Stomach (tissue), 9 donors: ENCODE results near the gene BCCIP. TPM values are rescaled to one million over a fixed set of nuclear protein-coding genes. Genes with fewer than 3 reads are reported as not detected.
A peak's percentile ranks its signal among the peaks of the same experiment; 100 is the strongest.

Experiments used
- DNase-seq, 2 donors: peaks; one replicate each; pipeline versions ENCODE4 v3.0.0 to v3.0.0-alpha.2; 2013 to 2019
- H3K27ac ChIP-seq, 5 donors: fragments of 200-600 bp in 4 of 5; sonication (generic) in 4 of 5; one replicate each; pipeline ENCODE4 v1.5.1; 2013 to 2019; ENCODE audit warnings: mild to moderate bottlenecking in 1 of 5, moderate library complexity in 1 of 5
- H3K27me3 ChIP-seq, 3 donors: fragments of 200-600 bp; sonication (generic); one replicate each; pipeline ENCODE4 v1.5.1; 2017 to 2019; ENCODE audit warnings: mixed run types in 1 of 3
- H3K36me3 ChIP-seq, 4 donors: fragments of 200-600 bp; sonication (generic); 1 replicate in 3 of 4; 2 replicates in 1 of 4; pipeline ENCODE4 v1.5.1; 2016 to 2019
- H3K4me1 ChIP-seq, 4 donors: fragments of 200-600 bp; sonication (generic); one replicate each; pipeline ENCODE4 v1.5.1; 2016 to 2019
- H3K4me3 ChIP-seq, 4 donors: fragments of 200-600 bp; sonication (generic) in 3 of 4; one replicate each; pipeline ENCODE4 v1.5.1; 2016 to 2019; ENCODE audit warnings: mild to moderate bottlenecking in 1 of 4
- H3K9me3 ChIP-seq, 4 donors: fragments of 200-600 bp; sonication (generic); one replicate each; pipeline ENCODE4 v1.5.1; 2016 to 2019
- CTCF ChIP-seq, 7 experiments: fragments of 450-650 bp in 4 of 7; fragments of 200-600 bp in 3 of 7; sonication (generic) in 3 of 7; IDR thresholded peaks; one replicate each; pipeline ENCODE4 v1.5.1; 2016 to 2019; ENCODE audit warnings: antibody characterized with exemption in 7 of 7, control low read depth in 2 of 7, mild to moderate bottlenecking in 1 of 7
- EP300 ChIP-seq: sonication (generic); formaldehyde crosslinking; IDR thresholded peaks from one replicate; pipeline ENCODE4 v1.6.1; 2017; ENCODE audit warnings: antibody characterized with exemption
- POLR2A ChIP-seq, 4 donors: fragments of 450-650 bp; IDR thresholded peaks; one replicate each; pipeline ENCODE4 v1.6.1; 2016; ENCODE audit warnings: antibody characterized with exemption in 4 of 4, control low read depth in 2 of 4, mild to moderate bottlenecking in 1 of 4, moderate library complexity in 1 of 4
- POLR2AphosphoS5 ChIP-seq, 3 donors: sonication (generic); formaldehyde crosslinking; IDR thresholded peaks; one replicate each; pipeline ENCODE4 v1.6.1; 2016; ENCODE audit warnings: antibody characterized with exemption in 3 of 3
- WGBS, 5 donors: extraction: QIAGEN DNeasy Blood & Tissue Kit in 3 of 5; methylation state at CpG; one replicate each; pipeline versions ENCODE4 v1.1.5 to v1.1.7; 2013 to 2018; 5-methylcytosine and 5-hydroxymethylcytosine counted together
- intact Hi-C: fragments of 100-400 bp; cut with DNase I; formaldehyde crosslinking; loops from one replicate; pipeline ENCODE4 v1.15.1; 2023; ENCODE audit warnings: low total_unique reads
- polyA plus RNA-seq, 3 donors: library from polyadenylated mRNA; stranded (reverse); fragments of 200-250 nt; gene quantifications; one replicate each; pipeline ENCODE4 v1.2.3, GENCODE V29; 2013
- total RNA-seq, 5 donors: library from RNA; depleted of rRNA; stranded (reverse); fragments of >200 nt; gene quantifications; one replicate each; pipeline versions ENCODE4 v1.1.0 to v1.2.3, GENCODE V29; 2014 to 2016
- donor health status: healthy with polysubstance abuse.
- donor health status: Bipolar disorder and iron deficiency.
- donor health status: healthy.

BCCIP gene
- total and polyA plus RNA-seq, 8 donors, result 4.1 to 75.2 (median 50.9) TPM

DNA sequence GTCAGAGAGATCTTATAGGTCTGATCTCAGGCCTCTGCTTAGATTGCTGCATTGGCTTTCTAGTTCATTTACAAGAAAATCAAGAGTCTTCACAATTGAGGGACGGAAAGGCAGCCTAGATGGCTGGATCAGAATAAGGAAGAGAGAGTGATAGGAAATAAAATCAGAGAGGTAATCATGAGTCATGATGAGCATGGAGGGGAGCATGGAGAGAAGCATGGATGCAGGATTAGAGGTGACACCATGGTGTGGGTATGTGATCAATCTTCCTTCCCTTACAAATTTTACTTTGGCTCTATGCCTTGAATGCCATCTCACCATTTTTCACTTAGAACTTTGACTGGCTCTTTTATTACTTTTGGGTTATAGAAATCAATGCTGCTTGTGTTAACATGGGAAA, 1.4 kb downstream of the BCCIP start:
- H3K4me3 ChIP-seq, result peak overlapping the region; percentile 83 to 96 (median 90)

DNA sequence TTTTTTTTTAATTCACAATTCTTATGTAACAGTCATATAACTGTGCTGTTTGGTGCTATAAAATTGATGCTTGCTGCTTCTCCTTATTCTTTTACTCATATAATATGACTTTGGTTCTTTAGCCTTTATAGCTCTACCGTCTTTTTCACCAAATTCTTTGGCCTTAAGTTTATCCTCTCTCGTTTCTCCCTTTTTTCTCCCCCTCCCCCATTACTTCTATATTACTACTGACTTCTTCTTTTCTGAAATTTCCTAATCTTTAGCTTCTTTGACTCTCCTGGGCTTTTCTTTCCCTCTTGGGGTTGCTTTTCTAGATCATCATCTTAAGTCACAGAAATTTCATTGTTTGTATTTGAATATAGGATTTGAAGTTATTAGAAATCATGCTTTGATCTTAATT, 3.8 kb downstream of the BCCIP start:
- intact Hi-C loops, result no loop called here
- H3K27me3 ChIP-seq, result no peaks in the 10 kb centered on the region
- DNase-seq, result no peak
- no peak overlapping the region for H3K27ac ChIP-seq
- no peak for TF ChIP-seq CTCF (IDR thresholded peaks at IDR 0.05)
- no peak for TF ChIP-seq POLR2A (IDR thresholded peaks at IDR 0.05)
- TF ChIP-seq POLR2AphosphoS5 (IDR thresholded peaks at IDR 0.05), result no peak
- TF ChIP-seq EP300, result no peak
- H3K4me1 ChIP-seq, result peaks cover 25 to 41% (median 32%) of the 10 kb centered on the region in 4 donors
- peaks cover 38 to 57% (median 56%) of the 10 kb centered on the region in 4 donors for H3K36me3 ChIP-seq
- no peak overlapping the region for H3K4me3 ChIP-seq
- WGBS, 5 donors, result 84 to 94% (median 89%) methylated on average over 2 of the region's 2 CpGs
- no peaks in the 10 kb centered on the region for H3K9me3 ChIP-seq

More for the DNA sequence above, 1.4 kb downstream of the BCCIP start:
- Histone ChIP-seq H3K36me3 (peaks cover 23 to 33% (median 32%) of the 10 kb centered on the region in 4 donors), H3K27me3 (no peaks in the 10 kb centered on the region), H3K9me3 (no peaks in the 10 kb centered on the region), H3K27ac (peak overlapping the region in 3 of 5 donors; percentile 86 to 90 (median 89)), H3K4me1 (peaks cover 31 to 57% (median 45%) of the 10 kb centered on the region in 4 donors)
- no peak for DNase-seq
- intact Hi-C loops, result no loop called here
- 52 to 78% (median 65%) methylated on average over 1 of the region's 1 CpG for WGBS, 5 donors
- no peak for TF ChIP-seq CTCF (IDR thresholded peaks at IDR 0.05)
- no peak for TF ChIP-seq EP300
- no peak for TF ChIP-seq POLR2AphosphoS5 (IDR thresholded peaks at IDR 0.05)
- no peak for TF ChIP-seq POLR2A (IDR thresholded peaks at IDR 0.05)

DNA sequence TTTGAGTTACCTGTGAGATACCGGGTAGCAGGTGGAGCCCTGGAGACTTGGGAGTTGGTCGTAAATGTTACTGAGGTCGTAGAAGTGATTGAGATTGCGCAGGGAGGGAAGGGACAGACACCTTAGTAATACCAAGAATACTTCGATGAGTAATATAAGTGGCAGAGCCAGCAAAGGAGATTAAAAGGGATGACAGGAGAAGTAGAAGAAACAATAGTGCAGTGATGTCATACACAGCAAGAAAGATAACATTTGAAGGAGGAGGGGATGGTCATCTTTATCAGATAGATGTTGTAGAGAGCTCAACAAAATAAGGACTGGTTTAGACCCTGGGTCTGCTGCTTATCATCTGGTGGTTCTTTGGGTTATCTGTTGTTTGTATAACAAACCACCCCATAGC, 5.0 kb downstream of the BCCIP start:
- Histone ChIP-seq H3K4me1 (peaks cover 19 to 36% (median 28%) of the 10 kb centered on the region in 4 donors), H3K27me3 (no peaks in the 10 kb centered on the region), H3K36me3 (peaks cover 47 to 69% (median 68%) of the 10 kb centered on the region in 4 donors), H3K9me3 (no peaks in the 10 kb centered on the region), H3K4me3 (no peak overlapping the region), H3K27ac (no peak overlapping the region)
- 79 to 95% (median 90%) methylated on average over 5 of the region's 5 CpGs for WGBS, 5 donors
- no peak for DNase-seq
- no peak for TF ChIP-seq POLR2AphosphoS5 (IDR thresholded peaks at IDR 0.05)
- no peak for TF ChIP-seq EP300
- no peak for TF ChIP-seq POLR2A (IDR thresholded peaks at IDR 0.05)
- no peak for TF ChIP-seq CTCF (IDR thresholded peaks at IDR 0.05)
- intact Hi-C loops, result no loop called here

- H3K4me1 ChIP-seq, result peaks cover 0 to 9% (median 0%) of the 10 kb centered on the region in 4 donors
- no peak overlapping the region for H3K4me3 ChIP-seq
- intact Hi-C loops, result no loop called here
- H3K36me3 ChIP-seq, result peaks cover 78 to 100% (median 100%) of the 10 kb centered on the region in 4 donors
- no peak overlapping the region for H3K27ac ChIP-seq
- no peaks in the 10 kb centered on the region for H3K27me3 ChIP-seq
- H3K9me3 ChIP-seq, result no peaks in the 10 kb centered on the region
- 25 to 66% (median 52%) methylated on average over 2 of the region's 2 CpGs for whole genome bisulfite sequencing, 5 donors
- TF ChIP-seq POLR2AphosphoS5 (IDR thresholded peaks at IDR 0.05), result no peak
- TF ChIP-seq POLR2A (IDR thresholded peaks at IDR 0.05), result no peak
- TF ChIP-seq EP300, result no peak
- no peak for TF ChIP-seq CTCF (IDR thresholded peaks at IDR 0.05)
- DNase-seq, result no peak
Observed at GRCh38 chr10:125836746-125837145, 13.4 kb downstream of the BCCIP start.
